Measurements from ENCODE around the gene HADHB.
"Not testable (repeated sequence)": the region's sequence is repeated elsewhere in the genome, so short reads cannot be mapped to it uniquely, and the experiment has no call there.

The HADHB gene

GRCh38 chr2:26245810-26246209 is 1.1 kb downstream of the HADHB start:
- no peak for DNase-seq

- DNase-seq = no peak
Observed at GRCh38 chr2:26246818-26247217, 2.1 kb downstream of the HADHB start.

GRCh38 chr2:26249625-26250024 is 4.9 kb downstream of the HADHB start:
- DNase-seq = no peak

- DNase-seq = no peak
Observed at GRCh38 chr2:26251893-26252292, 7.2 kb downstream of the HADHB start.

GRCh38 chr2:26255759-26256384 is 11.1 kb downstream of the HADHB start:
- DNase-seq = no peak

DNA sequence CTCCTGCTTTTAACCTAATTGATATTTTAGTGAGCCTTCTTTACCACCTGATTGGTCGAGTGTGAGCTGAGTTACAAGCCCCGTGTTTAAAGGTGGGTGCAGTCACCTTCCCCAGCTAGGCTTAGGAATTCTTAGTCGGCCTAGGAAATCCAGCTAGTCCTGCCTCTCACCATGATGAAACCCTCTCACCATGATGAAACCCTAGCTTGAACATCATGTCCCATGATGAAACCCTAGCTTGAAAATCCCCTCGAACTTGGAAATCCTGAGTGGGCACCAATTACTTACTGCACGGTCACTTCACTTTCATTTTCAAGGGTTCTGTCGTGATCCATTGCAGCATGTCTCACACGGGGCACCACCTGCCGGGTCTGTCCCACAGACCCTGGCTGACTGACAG is 14.1 kb downstream of the HADHB start:
- not testable (repeated sequence) for DNase-seq

DNA sequence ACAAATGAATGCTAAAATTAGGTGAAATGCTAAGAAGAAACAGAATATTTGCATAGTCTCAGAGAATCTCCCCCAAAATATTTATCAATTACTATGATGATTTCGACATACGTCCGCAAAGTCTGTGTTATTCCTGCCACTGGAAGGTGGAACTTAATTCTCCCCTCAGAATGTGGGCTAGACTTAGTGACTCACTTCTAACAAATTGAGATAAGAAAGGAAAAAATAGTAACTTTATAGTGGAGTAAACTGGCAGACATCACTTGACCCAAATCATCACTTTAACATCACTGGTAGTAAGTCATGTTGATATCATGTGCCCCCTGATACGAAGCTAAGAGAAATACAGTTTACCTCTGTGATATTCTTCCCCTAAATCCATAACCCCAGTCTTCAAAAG is 23.5 kb downstream of the HADHB start:
- no peak for DNase-seq

GRCh38 chr2:26268670-26269385 is 24.1 kb downstream of the HADHB start:
- DNase-seq = not testable (repeated sequence)

- no peak for DNase-seq
Observed at GRCh38 chr2:26269571-26270158, 24.9 kb downstream of the HADHB start.

GRCh38 chr2:26270373-26270772 is 25.6 kb downstream of the HADHB start:
- no peak for DNase-seq

GRCh38 chr2:26273501-26273900 is 28.8 kb downstream of the HADHB start:
- no peak for DNase-seq

GRCh38 chr2:26274058-26274613 is 29.4 kb downstream of the HADHB start:
- no peak for DNase-seq

DNA sequence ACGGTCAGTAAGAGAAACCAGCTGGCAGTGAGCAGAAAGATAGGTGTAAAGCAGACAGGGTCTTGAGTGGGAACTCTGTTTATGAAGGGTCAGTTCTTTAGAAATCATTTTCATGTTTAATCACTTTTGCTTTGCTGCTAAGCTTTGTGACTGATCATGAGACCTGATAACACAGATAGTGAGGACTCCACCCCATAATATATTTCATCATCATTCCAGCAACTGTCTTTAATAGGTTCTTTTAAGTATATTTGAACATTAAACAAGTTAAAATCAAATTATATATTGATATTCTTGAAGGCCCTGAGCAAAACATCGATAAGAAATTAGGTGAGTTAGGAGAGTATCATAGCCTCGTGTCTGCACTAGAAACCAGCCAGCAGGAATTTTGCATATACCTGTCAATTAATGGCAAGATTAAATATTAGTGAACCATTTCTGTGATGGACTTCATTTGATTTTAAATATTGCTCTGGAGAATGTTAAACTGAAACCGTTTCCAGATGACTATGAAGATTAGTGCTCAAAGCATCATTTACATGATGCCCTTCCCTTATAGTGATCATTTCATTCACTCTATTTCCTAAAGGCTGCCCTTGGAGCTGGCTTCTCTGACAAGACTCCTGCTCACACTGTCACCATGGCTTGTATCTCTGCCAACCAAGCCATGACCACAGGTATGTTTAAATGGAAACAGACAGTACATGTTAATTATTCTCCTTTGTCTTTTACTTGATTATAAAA is 31.9 kb downstream of the HADHB start:
- DNase-seq = no peak

DNA sequence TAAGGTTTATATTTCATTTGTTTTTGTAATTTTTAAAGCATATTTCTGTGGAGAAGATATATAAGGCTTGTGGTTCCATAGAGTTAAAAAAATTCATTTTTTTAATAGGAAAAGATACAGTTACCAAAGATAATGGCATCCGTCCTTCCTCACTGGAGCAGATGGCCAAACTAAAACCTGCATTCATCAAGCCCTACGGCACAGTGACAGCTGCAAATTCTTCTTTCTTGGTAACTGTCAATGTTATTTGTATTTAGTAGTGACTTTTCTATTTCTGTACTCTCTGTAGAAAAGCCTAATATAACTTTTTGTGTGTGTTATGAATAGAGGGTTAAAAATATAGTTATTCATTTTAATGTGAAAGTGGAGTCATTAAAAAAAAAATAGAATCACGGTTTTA is 35.1 kb downstream of the HADHB start:
- DNase-seq = no peak

GRCh38 chr2:26281226-26281625 is 36.5 kb downstream of the HADHB start:
- no peak for DNase-seq

- no peak for DNase-seq
Observed at GRCh38 chr2:26283606-26284005, 38.9 kb downstream of the HADHB start.

DNA sequence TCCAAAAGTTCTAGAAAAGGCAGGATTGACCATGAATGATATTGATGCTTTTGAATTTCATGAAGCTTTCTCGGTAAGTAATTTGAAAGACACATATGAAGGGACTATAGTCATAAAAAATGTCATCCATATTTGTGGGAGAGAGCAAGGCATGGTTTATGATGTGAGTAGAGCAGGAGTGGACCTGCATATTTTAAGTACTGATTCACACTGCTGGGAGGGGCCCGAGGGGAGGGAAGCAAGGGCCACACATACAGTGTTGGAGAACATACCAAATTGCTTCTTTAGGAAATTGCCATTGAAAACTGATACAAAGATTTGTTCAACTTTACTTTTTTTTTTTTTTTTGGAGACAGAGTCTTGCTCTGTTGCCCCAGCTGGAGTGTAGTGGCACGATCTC is 39.4 kb downstream of the HADHB start:
- DNase-seq = no peak

GRCh38 chr2:26285931-26286330 is 41.2 kb downstream of the HADHB start:
- no peak for DNase-seq

DNA sequence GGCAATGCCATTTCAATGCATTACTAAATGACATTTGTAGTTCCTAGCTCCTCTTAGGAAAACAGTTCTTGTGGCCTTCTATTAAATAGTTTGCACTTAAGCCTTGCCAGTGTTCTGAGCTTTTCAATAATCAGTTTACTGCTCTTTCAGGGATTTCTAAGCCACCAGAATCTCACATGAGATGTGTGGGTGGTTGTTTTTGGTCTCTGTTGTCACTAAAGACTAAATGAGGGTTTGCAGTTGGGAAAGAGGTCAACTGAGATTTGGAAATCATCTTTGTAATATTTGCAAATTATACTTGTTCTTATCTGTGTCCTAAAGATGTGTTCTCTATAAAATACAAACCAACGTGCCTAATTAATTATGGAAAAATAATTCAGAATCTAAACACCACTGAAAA is 45.3 kb downstream of the HADHB start:
- no peak for DNase-seq

- no peak for DNase-seq
Observed at GRCh38 chr2:26292646-26293045, 47.9 kb downstream of the HADHB start.

DNA sequence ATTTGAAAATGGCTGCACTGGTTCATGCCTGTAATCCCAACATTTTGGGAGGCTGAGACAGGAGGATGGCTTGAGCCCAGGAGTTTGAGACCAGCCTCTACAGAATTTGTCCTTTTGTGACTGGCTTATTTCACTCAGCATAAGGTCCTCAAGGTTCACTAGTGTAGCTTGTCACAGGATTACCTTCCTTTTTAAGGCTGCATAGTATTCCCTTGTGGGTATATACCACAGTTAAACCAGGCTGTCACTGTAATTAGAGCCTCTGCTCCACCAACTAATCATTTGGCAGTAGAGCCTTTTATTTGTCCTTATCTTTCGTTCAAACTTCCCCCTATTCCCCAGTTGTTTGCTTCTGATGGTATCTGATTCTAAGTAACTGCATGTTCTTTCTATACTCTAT is 50.8 kb downstream of the HADHB start:
- no peak for DNase-seq

- no peak for DNase-seq
Observed at GRCh38 chr2:26297061-26297460, 52.3 kb downstream of the HADHB start.

- no peak for DNase-seq
Observed at GRCh38 chr2:26298286-26298637, 53.5 kb downstream of the HADHB start.

Data from activated CD4-positive, alpha-beta T cell treated with anti-CD3 and anti-CD28 coated beads for 1 hour (primary cell).